SHP77 (cell line): ENCODE data around the gene MIEF1.
A peak's percentile ranks its signal among the peaks of the same experiment; 100 is the strongest.

Source experiments
- DNase-seq, 2 experiments: peaks; one replicate each; lab custom pipeline; 2025; lab: John Stamatoyannopoulos, UW

MIEF1 gene

DNA sequence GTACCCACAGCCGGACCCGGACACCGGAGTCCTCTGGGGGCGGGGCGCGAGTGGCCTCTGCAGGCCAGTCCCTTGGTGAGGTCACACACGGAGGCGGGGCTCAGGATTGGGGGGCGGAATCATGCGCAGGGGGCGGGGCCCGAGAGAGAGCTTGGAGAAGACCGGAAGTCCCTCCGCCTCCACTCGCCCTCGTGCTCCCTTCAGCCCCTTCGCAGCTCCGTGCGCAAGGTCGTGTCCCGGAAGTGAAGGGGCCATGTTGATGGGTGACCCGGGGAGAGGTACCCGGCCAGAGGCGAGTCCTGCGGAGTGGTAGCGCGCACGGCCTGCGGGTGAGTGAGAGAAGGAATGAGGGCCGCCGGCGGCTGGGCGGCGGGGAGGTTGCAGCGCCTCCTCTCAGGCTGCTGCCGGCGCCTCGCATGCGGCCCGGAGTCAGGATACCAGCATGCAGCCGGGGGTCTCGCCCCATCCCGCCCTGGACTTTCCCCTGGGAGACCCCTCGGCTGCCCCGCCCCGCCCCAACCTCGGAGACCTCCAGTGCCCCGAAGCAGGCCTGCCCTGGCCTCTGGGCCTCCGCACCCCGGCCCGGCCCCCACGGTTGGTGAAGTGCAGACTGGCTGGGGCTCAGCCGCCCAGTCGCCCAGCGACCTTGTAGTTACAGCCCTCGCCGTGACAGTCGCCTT lies at the start of gene MIEF1:
TSS of gene MIEF1 (plus strand) at position 182 of the 680 bp plus-strand sequence. CDS start 9,005 bp downstream, outside the sequence.
- DNase-seq, result peak; percentile 94 to 96

DNA sequence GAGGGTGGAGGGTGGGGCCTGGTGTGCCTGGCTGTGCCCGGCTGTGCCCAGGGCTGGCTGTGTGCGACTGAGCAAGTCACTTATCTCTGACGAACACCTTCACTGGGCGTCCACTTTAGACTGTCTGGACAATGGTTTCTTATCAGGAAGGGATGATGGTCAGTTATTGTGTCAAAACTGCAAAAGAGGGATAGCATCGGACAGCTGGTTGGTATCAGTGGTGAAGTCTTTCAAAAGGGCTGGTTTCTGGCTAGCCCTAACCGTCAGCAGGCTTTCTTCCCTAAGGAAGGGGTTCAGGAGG lies 49.4 kb upstream of the MIEF1 start:
- DNase-seq, result no peak

DNA sequence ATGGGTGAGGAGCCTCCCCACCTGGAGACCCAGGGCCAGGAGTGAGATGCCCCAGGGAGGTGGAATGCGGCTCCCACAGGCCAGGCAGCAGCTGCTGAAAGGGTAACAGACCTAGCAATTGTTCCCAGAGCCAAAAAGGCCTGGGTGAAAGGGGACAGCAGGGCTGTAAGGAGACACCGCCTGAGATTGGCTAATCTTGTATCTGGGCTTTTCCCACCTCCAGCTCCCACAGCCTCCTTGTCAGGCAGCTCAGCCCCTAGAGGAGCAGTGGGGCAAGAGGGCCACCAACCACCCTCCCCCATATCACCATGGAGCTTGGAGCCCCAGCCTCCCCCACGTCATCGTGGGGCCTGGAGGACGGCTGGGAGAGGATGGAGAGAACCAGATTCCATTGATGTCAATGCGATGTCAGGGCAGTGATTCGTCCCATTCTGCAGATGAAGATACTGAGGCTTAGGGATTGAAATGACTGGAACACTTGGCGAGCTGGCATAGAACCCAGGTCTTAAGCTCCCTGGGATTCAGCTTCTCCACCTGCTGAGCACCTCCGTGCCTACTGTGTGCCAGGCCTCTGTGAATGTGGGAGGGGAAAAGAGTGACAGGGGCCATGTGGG lies 48.2 kb upstream of the MIEF1 start:
- no peak for DNase-seq

DNA sequence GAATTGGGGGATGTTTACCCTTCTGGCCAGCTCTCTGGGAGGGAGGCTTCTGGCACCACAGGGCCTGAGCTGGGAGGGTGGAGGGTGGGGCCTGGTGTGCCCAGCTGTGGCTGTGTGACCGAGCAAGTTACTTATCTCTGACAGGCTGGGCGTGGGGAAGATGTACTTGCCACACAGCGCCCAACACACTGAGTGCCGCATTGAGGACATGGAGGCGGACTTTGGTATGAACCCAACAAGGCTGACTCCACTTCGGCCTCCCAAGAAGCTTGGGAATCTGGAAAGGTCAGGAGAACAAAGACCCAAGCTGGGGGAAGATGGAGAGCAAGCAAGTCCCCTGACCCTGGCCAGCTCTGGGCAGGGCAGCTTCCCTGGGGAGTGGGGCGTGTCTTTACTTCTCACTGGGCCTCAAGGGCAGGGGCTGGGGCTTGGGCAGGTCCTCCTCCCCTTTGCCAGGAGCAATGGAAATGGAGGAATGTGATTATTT lies 47.7 kb upstream of the MIEF1 start:
- DNase-seq, result no peak

DNA sequence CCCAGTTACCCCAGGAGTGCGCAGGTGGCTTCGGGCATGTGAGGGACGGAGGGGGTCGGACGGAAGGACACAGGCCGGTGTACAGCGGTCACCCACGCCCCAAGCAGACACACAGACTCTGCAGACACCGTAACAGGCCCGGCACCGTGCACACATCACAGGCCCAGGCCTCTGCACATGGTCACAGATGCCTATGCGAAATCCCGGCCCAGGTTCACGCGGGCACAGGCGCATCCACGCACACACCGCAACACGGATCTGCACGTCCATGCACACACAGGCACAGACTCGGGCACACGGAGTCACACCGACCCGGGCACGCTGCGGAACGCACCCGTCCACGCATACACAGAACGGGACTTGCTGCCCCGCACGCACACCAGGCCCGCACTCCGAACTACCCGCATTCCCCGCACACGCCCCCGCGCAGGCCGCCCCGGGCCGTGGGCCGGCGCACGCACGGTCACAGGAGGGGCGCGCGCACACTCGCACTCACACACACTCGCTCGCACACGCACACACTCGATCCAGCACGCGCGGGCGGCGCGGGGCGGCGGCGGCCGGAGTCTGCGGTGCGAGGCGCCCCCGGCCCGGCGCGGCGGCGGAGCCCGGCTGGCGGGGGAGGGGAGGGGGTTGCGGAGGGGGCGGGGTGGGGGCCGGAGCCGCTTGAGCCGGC lies 45.4 kb upstream of the MIEF1 start, which contains the start of gene MGAT3:
TSS of gene MGAT3 (plus strand) at position 491 of the 676 bp plus-strand sequence. CDS start 30,336 bp downstream, outside the sequence.
- no peak for DNase-seq

DNA sequence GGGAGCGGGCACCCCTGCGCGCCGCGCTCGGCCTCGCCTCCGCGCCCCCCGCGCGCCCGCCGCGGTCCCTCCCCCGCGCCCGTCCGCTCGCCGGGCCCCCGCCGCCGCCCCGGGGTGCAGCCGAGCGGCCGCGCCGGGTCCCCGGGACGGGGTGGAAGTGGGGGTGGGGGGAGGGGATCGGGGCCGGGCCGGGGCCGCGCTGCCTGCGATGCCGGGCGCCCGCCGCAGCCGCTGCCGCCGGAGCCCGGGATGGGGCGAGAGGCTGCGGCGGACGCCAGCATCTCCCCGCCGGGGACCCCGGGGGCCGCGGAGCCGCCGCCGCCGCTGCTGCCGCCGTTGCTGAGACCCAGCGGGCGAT lies 44.9 kb upstream of the MIEF1 start:
- DNase-seq, result no peak

DNA sequence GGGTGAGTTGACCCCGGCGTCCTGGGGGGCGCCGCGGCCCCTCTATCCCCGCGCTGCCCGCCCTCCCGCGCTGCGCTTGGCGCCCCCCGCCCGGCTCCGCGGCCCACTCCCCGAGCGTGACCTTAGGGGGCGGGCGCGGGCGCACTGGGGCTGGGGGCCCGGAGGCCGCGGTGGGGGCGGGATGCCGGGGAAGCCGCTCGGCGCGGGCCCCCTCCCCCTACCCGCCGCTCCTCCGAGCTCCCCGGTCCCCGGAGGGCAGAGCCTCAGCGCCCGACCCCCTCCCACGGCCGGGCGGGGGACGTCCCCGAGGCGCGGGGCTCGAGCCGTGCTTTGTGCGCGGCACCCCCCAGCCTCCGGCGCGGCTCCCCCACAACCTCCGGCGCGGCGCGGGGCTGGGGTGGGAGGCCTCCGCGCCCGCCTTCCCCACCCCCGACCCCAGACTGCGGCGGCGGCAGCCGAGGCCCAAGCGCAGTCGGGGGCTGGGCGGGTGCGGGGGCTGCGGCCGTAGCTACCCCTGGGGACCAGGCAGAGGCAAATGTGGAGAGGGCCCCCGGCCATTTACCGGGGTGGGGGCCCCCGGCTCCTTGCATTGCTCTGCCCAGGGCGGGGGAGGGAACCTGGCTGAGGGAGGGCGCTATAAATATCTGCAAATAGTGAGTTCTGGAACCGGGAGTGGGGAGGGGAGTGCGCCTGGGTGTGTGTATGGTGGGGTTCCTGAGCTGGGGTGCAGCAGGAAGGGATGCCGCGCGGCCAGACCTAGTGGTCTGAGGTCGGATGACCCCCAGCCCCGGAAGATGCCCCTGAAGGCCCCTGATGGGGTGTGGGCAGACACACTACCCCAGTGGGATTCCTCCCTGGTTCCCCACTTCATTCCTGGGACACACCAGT lies 44.3 kb upstream of the MIEF1 start:
- DNase-seq, result no peak

DNA sequence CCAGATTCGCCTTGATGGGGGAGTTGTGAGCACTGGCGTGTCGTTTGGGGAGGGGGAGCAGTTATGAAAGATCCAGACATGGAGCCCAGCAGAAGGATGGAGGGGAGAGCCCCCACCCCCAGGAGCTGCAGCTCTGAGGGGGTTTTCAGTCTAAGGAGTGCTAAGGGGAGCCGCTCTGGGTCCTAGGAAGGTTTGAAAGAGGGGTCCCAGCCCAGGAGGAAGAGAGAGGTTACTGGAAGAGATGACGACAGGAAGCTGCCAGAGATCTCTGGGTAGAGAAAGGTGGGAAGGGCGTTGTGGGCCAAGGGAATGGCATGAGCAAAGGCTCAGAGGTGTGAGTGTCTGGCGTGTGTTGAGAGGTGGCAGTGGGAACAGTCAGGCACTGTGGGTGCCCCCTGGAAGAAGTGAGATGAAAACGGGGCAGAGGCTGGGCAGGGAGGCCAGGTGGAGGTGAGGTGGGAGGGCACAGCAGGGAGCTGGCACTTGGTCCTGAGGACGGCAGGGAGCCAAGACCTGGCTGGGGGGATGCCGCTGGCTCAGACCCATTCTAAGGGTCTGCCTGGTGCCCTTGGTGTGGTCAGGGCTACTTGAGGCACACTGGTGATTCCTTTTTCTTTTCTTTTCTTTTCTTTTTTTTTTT lies 43.5 kb upstream of the MIEF1 start:
- DNase-seq, result no peak

DNA sequence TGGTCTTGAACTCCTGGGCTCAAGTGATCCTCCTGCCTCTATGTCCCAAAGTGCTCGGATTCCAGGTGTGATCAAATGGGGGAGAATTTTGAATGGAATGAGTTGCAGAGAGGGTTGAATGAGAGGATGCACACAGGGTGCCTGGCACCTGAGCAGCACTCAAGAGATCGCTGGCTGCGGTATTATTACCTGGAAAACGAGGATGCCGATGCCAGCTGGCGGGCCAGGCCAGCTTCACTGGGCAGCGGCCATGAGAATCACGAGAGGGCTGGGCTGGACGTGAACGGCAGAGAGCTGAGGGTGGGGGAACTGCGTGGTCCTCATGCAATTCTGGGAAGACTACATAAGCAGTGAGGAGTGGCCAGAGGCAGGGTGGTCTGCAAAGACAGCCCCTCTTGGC lies 42.4 kb upstream of the MIEF1 start:
- no peak for DNase-seq

DNA sequence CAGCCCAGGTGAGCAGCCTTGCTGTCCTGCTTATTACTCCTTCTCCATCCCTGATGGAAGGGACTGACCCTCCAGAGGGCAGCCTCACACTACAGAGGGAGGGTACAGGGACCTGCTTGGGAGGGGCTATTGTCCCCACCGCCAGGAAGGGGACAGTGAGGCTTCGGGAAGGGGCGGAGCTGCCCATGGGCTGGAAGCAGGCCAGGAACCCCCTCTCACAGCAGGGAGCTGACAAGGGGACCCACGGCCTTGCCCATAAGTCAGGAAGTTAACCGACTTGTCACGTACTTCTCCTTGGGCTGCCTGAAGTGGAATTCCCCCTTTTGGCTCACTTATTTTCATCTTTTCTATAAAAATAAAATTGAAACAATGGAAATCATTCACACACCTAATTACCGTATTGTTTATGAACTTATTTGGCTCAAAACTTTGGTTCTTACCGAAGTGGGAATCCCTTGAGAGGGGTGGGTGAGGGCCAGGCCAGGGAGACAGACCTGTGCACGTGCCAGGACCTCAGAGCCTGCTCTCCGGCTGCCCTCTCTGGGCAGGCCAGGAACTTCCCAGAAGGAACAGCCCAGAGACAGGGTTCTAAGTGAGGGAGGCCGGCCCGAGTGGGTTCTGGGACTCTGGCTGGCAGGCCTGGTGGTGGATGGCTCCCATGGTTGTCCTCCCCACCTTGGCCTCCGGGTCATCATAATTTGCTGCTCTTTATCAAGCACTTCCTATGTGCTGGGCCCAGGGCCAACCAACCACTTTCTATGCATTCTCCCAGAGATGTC lies 39.5 kb upstream of the MIEF1 start:
- DNase-seq, result no peak

DNA sequence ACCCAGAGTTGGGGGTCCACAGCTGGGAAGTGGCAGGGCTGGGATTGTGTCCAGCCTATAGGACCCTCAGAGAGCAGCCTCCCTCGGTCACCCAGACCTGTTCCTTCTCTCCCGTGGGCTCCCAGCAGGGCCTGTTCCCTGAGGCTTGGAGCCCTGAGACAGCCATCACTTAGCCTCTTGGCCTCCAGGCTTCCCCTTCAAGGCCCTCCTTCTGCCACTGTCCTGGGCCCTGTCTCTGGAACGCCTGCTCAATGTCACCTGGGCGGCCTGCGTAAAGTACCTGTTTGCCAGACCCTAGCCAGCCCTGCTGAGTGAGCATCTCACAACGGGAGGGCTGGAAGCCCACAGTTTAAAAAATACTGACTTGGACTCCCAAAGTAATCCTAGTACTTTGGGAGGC lies 38.8 kb upstream of the MIEF1 start:
- no peak for DNase-seq

DNA sequence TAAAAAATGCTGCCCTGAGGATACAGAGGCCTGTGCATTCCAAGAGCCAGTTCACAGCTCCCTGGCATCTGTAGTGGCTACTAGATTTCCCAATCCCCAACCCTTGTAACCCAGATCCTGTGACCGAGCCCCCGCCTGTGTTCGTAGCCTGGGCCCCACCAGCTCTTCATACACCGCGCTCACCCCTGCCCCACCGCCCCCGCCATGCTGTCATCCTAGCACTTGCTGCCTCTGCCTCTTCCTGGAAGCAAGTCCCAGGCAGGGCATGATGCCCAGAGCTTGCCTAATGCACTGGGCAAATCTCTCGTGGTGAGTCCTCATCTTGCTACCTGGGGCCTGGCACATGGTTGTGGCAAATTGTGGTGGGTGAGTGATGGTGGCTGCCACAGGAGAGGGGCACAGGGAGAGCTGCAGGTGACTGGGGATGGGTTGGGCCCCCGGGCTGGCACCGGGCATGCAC lies 38.1 kb upstream of the MIEF1 start:
- DNase-seq, result no peak

DNA sequence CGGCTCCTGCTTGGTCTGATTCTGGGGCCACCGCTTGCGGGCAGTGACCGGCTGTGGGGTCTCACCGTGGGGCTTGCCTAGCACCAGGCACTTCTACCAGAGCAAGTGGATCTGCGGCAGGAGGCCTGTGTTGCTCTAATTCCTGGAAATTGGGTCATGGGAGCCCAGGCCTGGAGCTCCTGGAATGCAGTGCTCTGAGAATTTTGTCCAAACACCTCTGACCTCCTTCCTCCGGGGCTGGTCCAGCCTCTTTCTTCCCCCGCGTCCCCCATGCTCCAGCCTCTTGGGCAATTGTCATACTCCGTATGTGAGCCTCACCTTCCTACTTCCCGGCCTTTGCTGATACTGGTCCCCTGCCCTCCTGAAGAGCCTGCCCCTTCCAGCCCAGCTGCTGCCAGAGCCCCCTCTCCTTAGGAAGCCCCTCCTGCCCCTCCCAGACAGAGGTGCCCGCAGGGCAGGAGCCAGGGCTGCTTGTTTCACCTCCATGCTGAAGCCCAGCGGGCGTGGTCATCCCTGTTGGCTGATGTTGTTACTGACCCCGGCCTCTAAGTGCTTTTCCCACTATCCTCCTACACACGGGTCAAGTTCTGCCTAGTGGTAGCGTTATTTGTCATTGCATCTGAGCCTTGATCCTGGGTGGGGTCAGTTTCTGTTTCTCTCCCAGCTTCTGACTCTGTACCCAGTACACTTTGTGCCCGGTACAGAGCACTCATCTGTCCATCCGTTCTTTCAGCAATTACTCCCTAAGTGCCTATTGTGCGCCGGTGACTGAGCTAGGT lies 35.7 kb upstream of the MIEF1 start:
- no peak for DNase-seq

DNA sequence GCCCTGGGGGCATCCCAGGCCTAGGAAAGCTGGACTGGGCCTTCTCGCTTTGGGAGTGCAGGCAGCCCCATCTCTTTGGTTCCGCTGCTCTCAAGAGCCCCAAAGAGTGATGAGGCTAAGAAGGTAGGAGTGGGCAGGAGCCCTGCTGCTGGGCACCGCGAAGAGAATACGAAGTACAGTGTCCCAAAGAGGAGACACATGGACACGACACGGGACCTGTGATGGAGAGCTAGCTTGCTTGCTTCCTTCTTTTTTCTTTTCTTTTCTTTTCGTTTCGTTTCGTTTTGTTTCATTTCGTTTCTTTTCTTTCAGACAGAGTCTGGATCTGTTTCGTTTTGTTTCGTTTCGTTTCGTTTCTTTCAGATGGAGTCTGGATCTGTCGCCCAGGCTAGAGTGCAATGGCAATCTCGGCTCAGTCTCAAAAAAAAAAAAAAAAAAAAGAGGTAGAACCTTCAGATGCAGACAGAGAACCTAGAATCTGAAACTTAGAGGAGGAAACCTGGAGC lies 34.6 kb upstream of the MIEF1 start:
- DNase-seq, result no peak

DNA sequence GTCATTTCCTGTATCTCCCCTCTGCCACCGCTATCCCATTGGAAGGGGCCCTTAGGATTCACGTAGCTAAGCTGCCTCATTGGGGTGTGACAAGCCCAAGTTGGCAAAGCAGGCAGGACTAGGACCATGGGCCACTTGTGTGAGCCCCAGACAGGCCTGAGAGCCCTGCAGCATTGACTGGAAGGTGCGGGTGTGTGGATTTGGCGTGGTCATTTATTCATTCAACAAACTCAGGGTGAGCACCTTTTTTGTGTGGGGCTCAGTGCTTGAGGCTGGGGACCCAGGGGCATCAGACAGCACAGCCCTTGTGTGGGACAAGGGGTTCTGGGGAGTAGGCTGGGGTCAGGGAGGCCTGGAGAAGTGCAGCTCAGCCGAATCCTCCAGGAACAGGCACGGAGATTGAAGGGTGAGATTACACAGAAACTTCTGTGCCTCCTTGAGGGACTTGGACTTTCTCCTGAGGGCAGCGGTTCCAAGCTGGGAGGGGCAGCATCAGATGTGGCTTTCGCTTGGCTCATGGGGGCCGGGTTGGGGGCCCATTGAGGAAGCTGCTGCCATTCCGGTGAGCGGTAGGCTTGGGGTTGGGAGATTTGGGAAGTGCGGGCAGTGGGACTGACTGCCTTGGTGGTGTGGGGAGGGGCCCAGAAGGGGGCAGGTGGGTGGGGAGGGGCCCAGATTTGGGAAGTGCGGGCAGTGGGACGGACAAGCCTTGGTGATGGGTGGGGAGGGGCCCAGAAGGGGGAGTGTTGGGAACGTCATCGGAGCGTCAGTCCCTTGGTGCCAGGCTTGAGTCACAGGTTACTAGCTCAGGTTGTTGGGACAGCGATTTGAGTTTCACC lies 33.4 kb upstream of the MIEF1 start:
- DNase-seq, result no peak

DNA sequence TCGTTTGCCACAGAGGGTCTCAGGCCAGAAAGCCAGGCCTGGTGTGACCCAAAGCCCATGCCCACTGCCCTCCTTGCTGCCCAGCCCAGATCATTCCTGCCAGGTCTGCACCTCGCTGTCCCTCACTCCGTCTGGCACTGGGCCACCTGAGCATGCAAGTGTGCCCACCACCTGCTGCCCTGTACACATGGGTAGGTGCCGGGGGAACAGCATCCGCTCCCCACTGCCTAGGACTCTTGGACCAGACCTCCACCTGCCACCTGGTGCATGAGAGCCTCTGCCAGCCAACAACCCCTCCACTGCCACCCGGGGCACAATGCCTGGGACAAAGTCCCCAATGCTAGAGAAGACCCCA lies 32.8 kb upstream of the MIEF1 start:
- peak in 1 of 2 experiments; percentile 44 for DNase-seq

DNA sequence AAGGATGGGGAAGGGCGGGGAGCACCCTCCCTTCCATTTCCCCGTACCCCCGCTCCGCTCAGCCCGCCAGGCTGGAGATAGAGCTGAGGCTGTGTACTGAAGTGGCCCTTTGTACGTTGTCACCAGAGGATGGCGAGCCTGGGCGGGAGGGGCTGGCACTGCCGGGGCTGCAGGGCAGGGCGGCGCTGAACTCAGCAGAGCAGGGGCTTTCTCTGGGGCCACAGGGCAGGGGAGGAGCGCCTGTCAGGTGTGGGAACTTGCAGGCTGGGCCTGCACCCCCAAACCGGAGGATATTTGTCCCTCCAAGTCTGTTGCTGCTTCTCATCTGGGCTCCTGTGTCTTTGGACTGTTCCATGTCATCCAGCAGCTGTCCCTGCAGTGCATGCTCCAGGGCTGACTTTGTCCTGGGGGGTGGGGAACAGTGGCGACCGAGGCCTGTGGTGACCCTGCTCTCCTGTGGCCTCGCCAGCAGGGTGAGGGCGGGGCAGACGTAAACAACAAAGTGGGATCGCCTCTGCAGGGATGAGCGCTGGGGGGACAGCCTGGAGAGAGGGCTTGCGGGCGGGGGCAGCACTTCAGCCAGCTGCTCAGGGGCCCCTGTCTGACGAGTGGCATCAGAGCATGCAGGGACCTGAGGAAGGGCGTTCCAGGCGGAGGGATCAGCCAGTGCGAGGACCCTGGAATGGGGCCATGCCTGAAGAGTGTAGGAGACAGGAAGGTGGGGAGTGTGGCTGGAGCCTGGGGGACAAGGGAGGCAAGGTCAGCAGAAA lies 32.2 kb upstream of the MIEF1 start:
- peak in 1 of 2 experiments; percentile 31 for DNase-seq
